Measurements from ENCODE around the gene EMX2. TPM values are rescaled to one million over a fixed set of nuclear protein-coding genes. Genes with fewer than 3 reads are reported as not detected.

The EMX2 gene
- total RNA-seq, 1 experiment from 2014 or later: not detected

GRCh38 chr10:117546020-117546580 lies 3.6 kb downstream of the EMX2 start:
- Histone ChIP-seq H3K4me3 (ENCODE audit: insufficient read depth, low read depth, low read length) (no peak overlapping the region), H3K27me3 (ENCODE audit: control insufficient read depth, insufficient read depth, low read length) (peaks cover 99% of the 10 kb centered on the region), H3K36me3 (replicated peaks; ENCODE audit: control insufficient read depth, insufficient read depth, low read length) (no peaks in the 10 kb centered on the region)
- DNase-seq: peak; percentile 64

- no peak overlapping the region for H3K4me3 ChIP-seq (ENCODE audit: insufficient read depth, low read depth, low read length)
- DNase-seq: no peak
- no peaks in the 10 kb centered on the region for H3K36me3 ChIP-seq (replicated peaks; ENCODE audit: control insufficient read depth, insufficient read depth, low read length)
- H3K27me3 ChIP-seq (ENCODE audit: control insufficient read depth, insufficient read depth, low read length): peaks cover 99% of the 10 kb centered on the region
Observed at GRCh38 chr10:117546581-117547015, 4.1 kb downstream of the EMX2 start.

GRCh38 chr10:117547016-117547715 lies 4.6 kb downstream of the EMX2 start:
- peaks cover 99% of the 10 kb centered on the region for H3K27me3 ChIP-seq (ENCODE audit: control insufficient read depth, insufficient read depth, low read length)
- H3K4me3 ChIP-seq (ENCODE audit: insufficient read depth, low read depth, low read length): no peak overlapping the region
- no peaks in the 10 kb centered on the region for H3K36me3 ChIP-seq (replicated peaks; ENCODE audit: control insufficient read depth, insufficient read depth, low read length)
- no peak for DNase-seq

- peak; percentile 68 for DNase-seq
- H3K27me3 ChIP-seq (ENCODE audit: control insufficient read depth, insufficient read depth, low read length): peaks cover 100% of the 10 kb centered on the region
Observed at GRCh38 chr10:117547716-117548668, 5.4 kb downstream of the EMX2 start.

GRCh38 chr10:117549100-117549585 lies 6.6 kb downstream of the EMX2 start:
- DNase-seq: no peak
- Histone ChIP-seq H3K27me3 (ENCODE audit: control insufficient read depth, insufficient read depth, low read length) (peaks cover 100% of the 10 kb centered on the region), H3K36me3 (replicated peaks; ENCODE audit: control insufficient read depth, insufficient read depth, low read length) (no peaks in the 10 kb centered on the region), H3K4me3 (ENCODE audit: insufficient read depth, low read depth, low read length) (no peak overlapping the region)

More at GRCh38 chr10:117547716-117548668, 5.4 kb downstream of the EMX2 start:
- Histone ChIP-seq H3K36me3 (replicated peaks; ENCODE audit: control insufficient read depth, insufficient read depth, low read length) (no peaks in the 10 kb centered on the region), H3K4me3 (ENCODE audit: insufficient read depth, low read depth, low read length) (no peak overlapping the region)

- H3K36me3 ChIP-seq (replicated peaks; ENCODE audit: control insufficient read depth, insufficient read depth, low read length): no peaks in the 10 kb centered on the region
- no peak overlapping the region for H3K4me3 ChIP-seq (ENCODE audit: insufficient read depth, low read depth, low read length)
- H3K27me3 ChIP-seq (ENCODE audit: control insufficient read depth, insufficient read depth, low read length): peaks cover 100% of the 10 kb centered on the region
- DNase-seq: no peak
Observed at GRCh38 chr10:117550076-117550475, 7.5 kb downstream of the EMX2 start.

- Histone ChIP-seq H3K4me3 (ENCODE audit: insufficient read depth, low read depth, low read length) (no peak overlapping the region), H3K27me3 (ENCODE audit: control insufficient read depth, insufficient read depth, low read length) (peaks cover 100% of the 10 kb centered on the region), H3K36me3 (replicated peaks; ENCODE audit: control insufficient read depth, insufficient read depth, low read length) (no peaks in the 10 kb centered on the region)
- peak; percentile 71 for DNase-seq
Observed at GRCh38 chr10:117550599-117551329, 8.2 kb downstream of the EMX2 start.

- no peak overlapping the region for H3K4me3 ChIP-seq (ENCODE audit: insufficient read depth, low read depth, low read length)
- peak; percentile 66 for DNase-seq
- no peaks in the 10 kb centered on the region for H3K36me3 ChIP-seq (replicated peaks; ENCODE audit: control insufficient read depth, insufficient read depth, low read length)
- peaks cover 100% of the 10 kb centered on the region for H3K27me3 ChIP-seq (ENCODE audit: control insufficient read depth, insufficient read depth, low read length)
Observed at GRCh38 chr10:117551330-117552155, 9.0 kb downstream of the EMX2 start.

- H3K4me3 ChIP-seq (ENCODE audit: insufficient read depth, low read depth, low read length): no peak overlapping the region
- no peaks in the 10 kb centered on the region for H3K36me3 ChIP-seq (replicated peaks; ENCODE audit: control insufficient read depth, insufficient read depth, low read length)
- H3K27me3 ChIP-seq (ENCODE audit: control insufficient read depth, insufficient read depth, low read length): peaks cover 98% of the 10 kb centered on the region
- DNase-seq: peak; percentile 83
Observed at GRCh38 chr10:117552156-117552631, 9.6 kb downstream of the EMX2 start.

GRCh38 chr10:117552701-117553141 lies 10.2 kb downstream of the EMX2 start:
- H3K36me3 ChIP-seq (replicated peaks; ENCODE audit: control insufficient read depth, insufficient read depth, low read length): no peaks in the 10 kb centered on the region
- peaks cover 93% of the 10 kb centered on the region for H3K27me3 ChIP-seq (ENCODE audit: control insufficient read depth, insufficient read depth, low read length)
- DNase-seq: no peak
- no peak overlapping the region for H3K4me3 ChIP-seq (ENCODE audit: insufficient read depth, low read depth, low read length)

GRCh38 chr10:117553142-117553814 lies 10.7 kb downstream of the EMX2 start:
- H3K4me3 ChIP-seq (ENCODE audit: insufficient read depth, low read depth, low read length): peak overlapping the region; percentile 14
- H3K27me3 ChIP-seq (ENCODE audit: control insufficient read depth, insufficient read depth, low read length): peaks cover 87% of the 10 kb centered on the region
- H3K36me3 ChIP-seq (replicated peaks; ENCODE audit: control insufficient read depth, insufficient read depth, low read length): no peaks in the 10 kb centered on the region
- DNase-seq: peak; percentile 79

- no peak for DNase-seq
- H3K4me3 ChIP-seq (ENCODE audit: insufficient read depth, low read depth, low read length): peak overlapping the region; percentile 14
Observed at GRCh38 chr10:117553815-117554172, 11.2 kb downstream of the EMX2 start.

More at GRCh38 chr10:117553815-117554172, 11.2 kb downstream of the EMX2 start:
- Histone ChIP-seq H3K36me3 (replicated peaks; ENCODE audit: control insufficient read depth, insufficient read depth, low read length) (no peaks in the 10 kb centered on the region), H3K27me3 (ENCODE audit: control insufficient read depth, insufficient read depth, low read length) (peaks cover 82% of the 10 kb centered on the region)

Measured in H7 (cell line).